PFSK-1 (cell line): Measurements from ENCODE around the gene KRT8.

Experiments used
- FOXP2 ChIP-seq: optimal IDR thresholded peaks from 2 replicates; pipeline ENCODE3; 2011; ENCODE audit warnings: borderline replicate concordance, control low read depth, inconsistent platforms; ENCODE audit not compliant: insufficient read depth; ENCODE audit errors: extremely low read length, extremely low read depth
- POLR2AphosphoS5 ChIP-seq: IDR thresholded peaks from 2 replicates; pipeline ENCODE4 v1.6.1; 2012; ENCODE audit warnings: low read depth, mild to moderate bottlenecking, control low read depth, low read length, moderate library complexity
- REST ChIP-seq, 2 experiments: IDR thresholded peaks; 2 replicates each; pipeline versions ENCODE4 v1.6.1 to v1.8.0; 2011 to 2012; ENCODE audit warnings: low read depth in 2 of 2, low read length in 2 of 2, control low read depth in 1 of 2, inconsistent platforms in 1 of 2, mild to moderate bottlenecking in 1 of 2, moderate library complexity in 1 of 2; ENCODE audit not compliant: insufficient read depth in 1 of 2
- SIN3A ChIP-seq: IDR thresholded peaks from 2 replicates; pipeline ENCODE4 v1.6.1; 2012; ENCODE audit warnings: mild to moderate bottlenecking, low read length, moderate library complexity, borderline replicate concordance; ENCODE audit not compliant: insufficient read depth
- TAF1 ChIP-seq: IDR thresholded peaks from 2 replicates; pipeline ENCODE4 v1.6.1; 2012; ENCODE audit warnings: low read length, control low read depth, borderline replicate concordance; ENCODE audit not compliant: insufficient read depth

Gene KRT8

GRCh38 chr12:52900896-52901714 is 3.8 kb downstream of the KRT8 start:
- no peak for TF ChIP-seq SIN3A
- TF ChIP-seq REST (IDR thresholded peaks at IDR 0.05; ENCODE audit: insufficient read depth in 1 of 2, low read depth in 2 of 2, low read length in 2 of 2) = no peak
- no peak for TF ChIP-seq FOXP2
- no peak for TF ChIP-seq TAF1
- no peak for TF ChIP-seq POLR2AphosphoS5

GRCh38 chr12:52900166-52900895 is 4.5 kb downstream of the KRT8 start:
- no peak for TF ChIP-seq SIN3A
- no peak for TF ChIP-seq FOXP2
- no peak for TF ChIP-seq TAF1
- no peak for TF ChIP-seq REST (IDR thresholded peaks at IDR 0.05; ENCODE audit: insufficient read depth in 1 of 2, low read depth in 2 of 2, low read length in 2 of 2)
- TF ChIP-seq POLR2AphosphoS5 = no peak

- TF ChIP-seq POLR2AphosphoS5 (no peak), FOXP2 (no peak), SIN3A (no peak), REST (IDR thresholded peaks at IDR 0.05; ENCODE audit: insufficient read depth in 1 of 2, low read depth in 2 of 2, low read length in 2 of 2) (no peak), TAF1 (no peak)
Observed at GRCh38 chr12:52899338-52900035, 5.4 kb downstream of the KRT8 start.

- TF ChIP-seq SIN3A = no peak
- no peak for TF ChIP-seq POLR2AphosphoS5
- TF ChIP-seq TAF1 = no peak
- peak in 1 of 2 experiments; percentile 13; a peak in 1 of 4 replicates for TF ChIP-seq REST (IDR thresholded peaks at IDR 0.05; ENCODE audit: insufficient read depth in 1 of 2, low read depth in 2 of 2, low read length in 2 of 2)
- no peak for TF ChIP-seq FOXP2
Observed at GRCh38 chr12:52896190-52897100, 8.4 kb downstream of the KRT8 start.
